Activated CD4-positive, alpha-beta T cell treated with anti-CD3 and anti-CD28 coated beads, Interleukin-2, amount 10 ng/mL, durations not matched to agents 7 days and 5 days (primary cell): ENCODE results near the gene WFS1. TPM values are rescaled to one million over a fixed set of nuclear protein-coding genes. Genes with fewer than 3 reads are reported as not detected.

ENCODE experiments used
- CTCF ChIA-PET: fragments of 350-600 bp; sonication (Branson Sonifier 250); formaldehyde crosslinking; loops from one replicate; lab custom pipeline; 2021; ENCODE audit warnings: antibody characterized with exemption; lab: Charles Lee
- POLR2A ChIA-PET: fragments of 350-600 bp; sonication (Branson Sonifier 250); formaldehyde crosslinking; loops from one replicate; lab custom pipeline; 2021; ENCODE audit warnings: antibody characterized with exemption; lab: Charles Lee
- DNase-seq: peaks from one replicate; pipeline ENCODE4 v3.0.0-alpha.2; 2020
- H3K27ac Mint-ChIP-seq: one replicate; pipeline ENCODE4 v1.8.0; 2021; ENCODE audit warnings: mild to moderate bottlenecking, moderate library complexity, mixed read lengths
- H3K27me3 Mint-ChIP-seq: one replicate; pipeline ENCODE4 v1.8.0; 2021; ENCODE audit warnings: mixed read lengths
- H3K36me3 Mint-ChIP-seq: one replicate; pipeline ENCODE4 v1.8.0; 2021; ENCODE audit warnings: low read depth, mixed read lengths
- H3K4me1 Mint-ChIP-seq: one replicate; pipeline ENCODE4 v1.8.0; 2021; ENCODE audit warnings: mixed read lengths
- H3K4me3 Mint-ChIP-seq: one replicate; pipeline ENCODE4 v1.8.0; 2021; ENCODE audit warnings: mild to moderate bottlenecking, moderate library complexity, mixed read lengths
- H3K9me3 Mint-ChIP-seq: one replicate; pipeline ENCODE4 v1.8.0; 2021; ENCODE audit warnings: mixed read lengths
- total RNA-seq, 2 experiments: library from RNA; stranded (reverse); gene quantifications; one replicate each; pipeline ENCODE4 v1.2.3, GENCODE V29; 2021

The WFS1 gene
- total RNA-seq = 1 to 10 TPM; 1.7 to 2.1 TPM

GRCh38 chr4:6269616-6270511 lies at the start of gene WFS1:
Gene WFS1 (plus strand): TSS chr4:6269850. CDS start chr4:6277456, 7,606 bp downstream.
- H3K36me3 Mint-ChIP-seq = no peaks in the 10 kb centered on the region
- ChIA-PET CTCF (interaction anchor here (0.6 to 0.8 kb wide), 3 partner anchors 9 to 374 kb away, joined by 3 to 5 read pairs (median 4); no protein-coding TSS in a partner anchor), POLR2A (no interaction called here)
- peaks cover 32% of the 10 kb centered on the region for H3K27me3 Mint-ChIP-seq
- no peaks in the 10 kb centered on the region for H3K9me3 Mint-ChIP-seq
- H3K27ac Mint-ChIP-seq = peak within 1 kb of the TSS; percentile 60
- H3K4me1 Mint-ChIP-seq = peaks cover 22% of the 10 kb centered on the region
- peak; percentile 96 for DNase-seq
- peak within 1 kb of the TSS; percentile 74 for H3K4me3 Mint-ChIP-seq

GRCh38 chr4:6221301-6221850 lies 48.3 kb upstream of the WFS1 start:
- H3K27ac Mint-ChIP-seq = no peak overlapping the region
- ChIA-PET POLR2A (no interaction called here), CTCF (interaction anchor here (1.4 kb wide), 1 partner anchor 19 kb away, joined by 7 read pairs; no protein-coding TSS in a partner anchor)
- DNase-seq = no peak
- H3K9me3 Mint-ChIP-seq = no peaks in the 10 kb centered on the region
- H3K4me3 Mint-ChIP-seq = no peak overlapping the region
- no peaks in the 10 kb centered on the region for H3K4me1 Mint-ChIP-seq
- no peaks in the 10 kb centered on the region for H3K36me3 Mint-ChIP-seq
- peaks cover 71% of the 10 kb centered on the region for H3K27me3 Mint-ChIP-seq

GRCh38 chr4:6221851-6222760 lies 47.5 kb upstream of the WFS1 start:
- Mint-ChIP-seq H3K9me3 (no peaks in the 10 kb centered on the region), H3K4me1 (no peaks in the 10 kb centered on the region), H3K4me3 (no peak overlapping the region), H3K36me3 (no peaks in the 10 kb centered on the region), H3K27me3 (peaks cover 65% of the 10 kb centered on the region), H3K27ac (no peak overlapping the region)
- POLR2A ChIA-PET = no interaction called here
- DNase-seq = no peak
- CTCF ChIA-PET = no interaction called here

GRCh38 chr4:6222761-6223292 lies 46.8 kb upstream of the WFS1 start:
- Mint-ChIP-seq H3K27ac (no peak overlapping the region), H3K36me3 (no peaks in the 10 kb centered on the region), H3K4me1 (no peaks in the 10 kb centered on the region), H3K27me3 (peaks cover 59% of the 10 kb centered on the region), H3K9me3 (no peaks in the 10 kb centered on the region), H3K4me3 (no peak overlapping the region)
- POLR2A ChIA-PET = no interaction called here
- CTCF ChIA-PET = no interaction called here
- no peak for DNase-seq

- Mint-ChIP-seq H3K36me3 (no peaks in the 10 kb centered on the region), H3K9me3 (no peaks in the 10 kb centered on the region), H3K4me1 (no peaks in the 10 kb centered on the region), H3K27me3 (peaks cover 47% of the 10 kb centered on the region), H3K27ac (no peak overlapping the region), H3K4me3 (no peak overlapping the region)
- DNase-seq = no peak
- ChIA-PET CTCF (no interaction called here), POLR2A (no interaction called here)
Measured at GRCh38 chr4:6224735-6225134, 44.9 kb upstream of the WFS1 start.

GRCh38 chr4:6225469-6225868 lies 44.2 kb upstream of the WFS1 start:
- Mint-ChIP-seq H3K36me3 (no peaks in the 10 kb centered on the region), H3K4me1 (no peaks in the 10 kb centered on the region), H3K27ac (no peak overlapping the region), H3K4me3 (no peak overlapping the region), H3K9me3 (no peaks in the 10 kb centered on the region), H3K27me3 (peaks cover 42% of the 10 kb centered on the region)
- ChIA-PET POLR2A (no interaction called here), CTCF (no interaction called here)
- peak; percentile 41 for DNase-seq

GRCh38 chr4:6226506-6226905 lies 43.1 kb upstream of the WFS1 start:
- Mint-ChIP-seq H3K4me1 (no peaks in the 10 kb centered on the region), H3K27ac (no peak overlapping the region), H3K4me3 (no peak overlapping the region), H3K36me3 (no peaks in the 10 kb centered on the region), H3K27me3 (peaks cover 32% of the 10 kb centered on the region), H3K9me3 (no peaks in the 10 kb centered on the region)
- POLR2A ChIA-PET = no interaction called here
- CTCF ChIA-PET = no interaction called here
- no peak for DNase-seq

- Mint-ChIP-seq H3K4me3 (no peak overlapping the region), H3K36me3 (no peaks in the 10 kb centered on the region), H3K27ac (no peak overlapping the region), H3K9me3 (no peaks in the 10 kb centered on the region), H3K27me3 (peaks cover 27% of the 10 kb centered on the region), H3K4me1 (no peaks in the 10 kb centered on the region)
- no peak for DNase-seq
- ChIA-PET CTCF (no interaction called here), POLR2A (no interaction called here)
Measured at GRCh38 chr4:6227412-6228157, 42.1 kb upstream of the WFS1 start.

- H3K9me3 Mint-ChIP-seq = no peaks in the 10 kb centered on the region
- no peak for DNase-seq
- POLR2A ChIA-PET = no interaction called here
- H3K36me3 Mint-ChIP-seq = no peaks in the 10 kb centered on the region
- CTCF ChIA-PET = no interaction called here
- no peaks in the 10 kb centered on the region for H3K4me1 Mint-ChIP-seq
- H3K4me3 Mint-ChIP-seq = no peak overlapping the region
- H3K27ac Mint-ChIP-seq = no peak overlapping the region
- H3K27me3 Mint-ChIP-seq = peaks cover 20% of the 10 kb centered on the region
Measured at GRCh38 chr4:6228158-6229067, 41.2 kb upstream of the WFS1 start.

- Mint-ChIP-seq H3K4me3 (no peak overlapping the region), H3K36me3 (no peaks in the 10 kb centered on the region), H3K9me3 (no peaks in the 10 kb centered on the region), H3K4me1 (no peaks in the 10 kb centered on the region), H3K27me3 (peaks cover 13% of the 10 kb centered on the region), H3K27ac (no peak overlapping the region)
- no peak for DNase-seq
- ChIA-PET CTCF (no interaction called here), POLR2A (no interaction called here)
Measured at GRCh38 chr4:6229095-6229494, 40.6 kb upstream of the WFS1 start.

- no peak overlapping the region for H3K27ac Mint-ChIP-seq
- CTCF ChIA-PET = no interaction called here
- DNase-seq = no peak
- H3K4me3 Mint-ChIP-seq = no peak overlapping the region
- H3K9me3 Mint-ChIP-seq = no peaks in the 10 kb centered on the region
- no peaks in the 10 kb centered on the region for H3K4me1 Mint-ChIP-seq
- no peaks in the 10 kb centered on the region for H3K36me3 Mint-ChIP-seq
- POLR2A ChIA-PET = no interaction called here
- peaks cover 10% of the 10 kb centered on the region for H3K27me3 Mint-ChIP-seq
Measured at GRCh38 chr4:6229671-6230501, 39.8 kb upstream of the WFS1 start.
